Fibroblast of villous mesenchyme (primary cell): ENCODE measurements around the gene F13A1. TPM values are rescaled to one million over a fixed set of nuclear protein-coding genes. Genes with fewer than 3 reads are reported as not detected.

ENCODE experiments used
- DNase-seq: peaks from one replicate; pipeline ENCODE4 v3.0.0-alpha.2; 2010; ENCODE audit warnings: low read depth
- H3K4me3 ChIP-seq: 2 replicates; pipeline ENCODE4 v1.5.1; 2011; ENCODE audit warnings: low read depth, mild to moderate bottlenecking, low read length
- total RNA-seq: library from RNA; depleted of rRNA; stranded (reverse); fragments of >200 nt; gene quantifications from 2 replicates; pipeline ENCODE4 v1.2.3, GENCODE V29; 2012
- TF ChIP-seq, protein P1 (sequence below): IDR thresholded peaks from 2 replicates; pipeline ENCODE4 v1.5.1; 2012; ENCODE audit warnings: low read depth, mild to moderate bottlenecking, low read length; ENCODE audit not compliant: insufficient read depth

The F13A1 gene
- total RNA-seq, 1 donor, result not detected

DNA sequence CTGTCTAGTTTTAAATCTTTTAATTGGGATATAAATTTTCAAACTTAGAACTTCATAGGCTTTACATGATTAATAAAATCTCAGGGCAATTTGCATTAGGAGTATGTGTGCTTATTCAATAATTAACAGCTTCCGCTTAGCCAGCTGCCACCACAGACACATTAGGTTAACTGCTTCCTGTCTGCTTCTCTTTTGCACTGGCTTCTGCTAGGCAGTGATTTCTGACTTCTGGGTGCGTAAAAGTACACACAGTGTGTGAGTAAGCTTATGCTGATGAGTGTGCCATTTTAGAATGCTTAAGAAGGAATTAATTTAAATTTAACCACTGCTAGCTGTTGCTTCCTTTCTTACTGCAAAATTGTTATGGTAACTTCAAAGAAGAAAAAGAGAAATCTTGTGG lies 73.9 kb downstream of the F13A1 start:
- no peak for DNase-seq
- TF ChIP-seq, protein P1, sequence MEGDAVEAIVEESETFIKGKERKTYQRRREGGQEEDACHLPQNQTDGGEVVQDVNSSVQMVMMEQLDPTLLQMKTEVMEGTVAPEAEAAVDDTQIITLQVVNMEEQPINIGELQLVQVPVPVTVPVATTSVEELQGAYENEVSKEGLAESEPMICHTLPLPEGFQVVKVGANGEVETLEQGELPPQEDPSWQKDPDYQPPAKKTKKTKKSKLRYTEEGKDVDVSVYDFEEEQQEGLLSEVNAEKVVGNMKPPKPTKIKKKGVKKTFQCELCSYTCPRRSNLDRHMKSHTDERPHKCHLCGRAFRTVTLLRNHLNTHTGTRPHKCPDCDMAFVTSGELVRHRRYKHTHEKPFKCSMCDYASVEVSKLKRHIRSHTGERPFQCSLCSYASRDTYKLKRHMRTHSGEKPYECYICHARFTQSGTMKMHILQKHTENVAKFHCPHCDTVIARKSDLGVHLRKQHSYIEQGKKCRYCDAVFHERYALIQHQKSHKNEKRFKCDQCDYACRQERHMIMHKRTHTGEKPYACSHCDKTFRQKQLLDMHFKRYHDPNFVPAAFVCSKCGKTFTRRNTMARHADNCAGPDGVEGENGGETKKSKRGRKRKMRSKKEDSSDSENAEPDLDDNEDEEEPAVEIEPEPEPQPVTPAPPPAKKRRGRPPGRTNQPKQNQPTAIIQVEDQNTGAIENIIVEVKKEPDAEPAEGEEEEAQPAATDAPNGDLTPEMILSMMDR, result no peak
- no peak overlapping the region for H3K4me3 ChIP-seq

DNA sequence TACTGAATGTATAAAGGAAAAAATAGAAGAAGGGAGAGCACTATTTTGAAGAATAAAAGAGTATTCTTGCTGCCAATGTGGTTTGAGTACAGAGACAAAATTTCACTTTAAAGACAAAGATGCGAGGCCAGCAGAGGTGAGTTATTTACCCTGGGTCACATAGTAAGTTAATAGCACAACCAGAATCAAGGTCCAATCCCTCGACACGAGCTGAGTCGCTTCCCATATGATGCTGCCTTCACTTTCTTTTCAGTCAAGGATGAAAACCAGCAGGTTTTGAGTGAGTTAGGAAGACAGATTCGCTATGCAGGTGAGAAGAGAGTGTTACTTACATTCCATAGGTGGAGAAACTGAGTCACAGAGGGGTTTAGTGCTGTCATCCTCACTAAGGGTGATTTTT lies 75.8 kb downstream of the F13A1 start:
- TF ChIP-seq, protein P1, result no peak
- no peak overlapping the region for H3K4me3 ChIP-seq
- DNase-seq, result no peak

DNA sequence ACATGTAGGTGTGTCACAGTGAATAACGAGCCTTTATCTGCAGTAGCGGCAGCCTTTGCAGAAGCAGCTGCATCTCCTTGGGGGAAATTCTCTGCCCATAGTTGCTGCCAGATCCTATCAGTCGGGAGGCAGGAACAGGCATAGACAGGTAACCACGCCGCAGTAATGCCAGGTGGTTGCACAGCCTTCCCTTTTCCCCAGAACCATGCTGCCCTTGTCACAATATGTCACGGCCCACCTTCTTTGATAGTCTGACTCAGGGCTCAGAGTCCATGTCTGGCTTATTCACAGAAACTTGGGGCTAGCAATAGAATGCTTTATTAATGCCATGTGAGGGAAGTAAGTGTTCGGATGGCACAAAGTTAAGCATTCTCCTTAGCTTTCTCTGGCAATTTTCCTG lies 76.6 kb downstream of the F13A1 start:
- no peak overlapping the region for H3K4me3 ChIP-seq
- DNase-seq, result no peak
- TF ChIP-seq, protein P1, result no peak

DNA sequence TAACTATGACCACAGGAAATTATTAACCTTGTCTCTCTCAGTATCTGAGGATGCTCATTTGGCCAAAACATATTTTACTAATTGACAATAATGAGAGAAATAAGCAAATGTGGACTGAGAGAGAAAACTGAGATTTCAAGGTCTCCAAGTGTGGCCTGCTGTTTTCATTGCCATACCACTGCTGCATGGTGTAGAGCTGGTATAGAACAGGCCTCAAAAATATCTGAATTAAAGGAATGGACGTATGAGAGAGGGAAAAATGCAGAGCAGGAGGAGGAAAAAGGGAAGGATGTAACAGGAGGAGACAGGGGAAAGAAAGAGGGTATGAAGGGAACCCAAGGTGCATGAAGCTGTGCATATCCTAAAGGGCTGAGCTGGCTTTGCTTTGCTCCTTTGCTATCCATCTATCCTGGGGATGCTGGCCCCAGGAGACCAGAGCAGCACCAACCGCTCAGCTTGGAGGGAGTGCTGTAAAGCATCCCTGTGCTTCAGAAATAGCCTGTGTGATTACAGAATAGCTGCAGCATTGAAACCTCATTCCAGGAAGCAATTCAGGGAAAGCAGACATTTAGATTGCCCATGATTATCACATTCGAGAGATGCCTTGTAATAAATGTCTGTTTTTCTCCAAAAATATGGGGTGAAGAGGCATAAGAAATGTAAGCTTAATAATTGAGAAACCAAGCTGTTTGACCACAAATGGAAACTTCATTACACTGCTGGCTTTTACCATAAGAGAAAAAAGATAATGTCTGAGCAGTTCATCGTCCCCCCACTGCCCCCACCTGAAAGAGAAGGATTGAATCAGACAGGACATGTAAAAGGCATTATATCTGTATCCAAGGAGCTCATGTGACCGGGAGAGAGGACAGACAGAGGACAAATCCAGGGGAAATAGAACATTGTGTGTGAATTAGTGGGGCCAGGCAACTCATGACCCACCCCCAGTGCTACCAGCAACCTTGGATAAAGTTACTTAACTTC lies 80.6 kb downstream of the F13A1 start:
- DNase-seq, result no peak
- no peak overlapping the region for H3K4me3 ChIP-seq
- TF ChIP-seq, protein P1, result no peak

DNA sequence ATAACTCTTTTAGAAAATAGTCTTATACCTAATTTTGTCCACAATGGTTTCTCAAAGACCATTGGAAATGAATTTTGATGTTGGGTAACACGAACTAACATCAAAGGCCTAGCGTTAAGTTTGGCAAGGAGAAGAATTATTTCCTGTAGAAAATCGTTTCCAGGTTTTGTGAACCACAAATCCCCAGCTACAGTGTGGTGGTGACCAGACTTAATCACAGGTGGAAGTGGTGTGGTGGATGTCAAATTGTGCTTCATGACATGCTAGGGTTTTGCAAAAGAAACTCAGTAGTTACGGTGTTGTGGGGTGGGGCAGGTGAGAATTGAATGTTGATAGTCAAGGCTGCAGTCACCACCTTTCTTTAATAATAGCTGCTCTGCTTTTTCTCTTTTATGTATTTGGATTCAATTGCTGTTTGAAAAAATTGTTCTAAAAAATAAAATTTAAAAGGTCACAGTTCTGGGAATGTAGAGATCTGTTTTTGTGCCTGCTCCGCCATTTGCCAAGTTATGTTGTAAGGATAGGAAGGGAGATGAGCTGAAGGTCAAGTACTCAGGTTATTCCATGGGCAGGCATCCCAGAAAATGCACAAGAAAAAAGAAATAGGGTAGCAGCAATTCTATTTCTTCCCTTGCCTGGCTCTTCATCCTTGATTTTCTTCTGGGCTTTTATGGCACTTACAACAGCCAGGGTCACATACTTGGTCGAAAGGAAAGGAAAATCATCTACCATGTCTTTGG lies 83.6 kb downstream of the F13A1 start:
- TF ChIP-seq, protein P1, result no peak
- no peak overlapping the region for H3K4me3 ChIP-seq
- no peak for DNase-seq

DNA sequence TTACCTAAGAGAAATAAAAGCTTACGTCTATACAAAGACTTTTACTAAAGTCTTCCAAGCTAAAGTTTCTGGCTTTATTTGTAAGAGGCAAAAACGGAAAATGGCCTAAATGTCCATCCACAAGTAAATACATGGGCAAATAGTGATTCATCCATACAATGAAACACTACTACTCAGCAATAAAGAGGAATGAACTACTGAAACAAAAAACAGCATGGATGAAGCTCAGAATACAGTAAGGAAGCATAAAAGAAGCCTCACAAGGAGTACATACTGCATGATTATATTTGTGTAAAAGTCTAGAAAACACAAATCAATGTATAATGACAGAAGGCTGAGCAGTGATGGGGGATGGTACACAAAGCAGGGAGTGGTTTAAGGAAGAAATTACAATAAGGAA lies 84.7 kb downstream of the F13A1 start:
- no peak overlapping the region for H3K4me3 ChIP-seq
- TF ChIP-seq, protein P1, result no peak
- DNase-seq, result no peak
